Karpas-422 (cell line): Measurements from ENCODE around the gene TNNI3K. TPM values are rescaled to one million over a fixed set of nuclear protein-coding genes. Genes with fewer than 3 reads are reported as not detected.

ENCODE experiments used
- DNase-seq: peaks from one replicate; pipeline ENCODE4 v3.0.0-alpha.2; 2015
- H2AFZ ChIP-seq: fragments of 200-600 bp; sonication (generic); 2 replicates; pipeline ENCODE4 v1.6.1; 2014; ENCODE audit warnings: antibody characterized with exemption, low read length, mixed read lengths
- H3K27ac ChIP-seq: fragments of 200-600 bp; sonication (generic); 2 replicates; pipeline ENCODE4 v1.5.1; 2014; ENCODE audit warnings: mild to moderate bottlenecking, low read length, moderate library complexity
- H3K27me3 ChIP-seq: fragments of 200-600 bp; sonication (generic); 2 replicates; pipeline ENCODE4 v1.6.1; 2014; ENCODE audit warnings: low read length, mixed read lengths
- H3K36me3 ChIP-seq: fragments of 200-600 bp; sonication (generic); 2 replicates; pipeline ENCODE4 v1.6.1; 2014; ENCODE audit warnings: low read length, mixed read lengths; ENCODE audit not compliant: insufficient read depth
- H3K4me1 ChIP-seq: fragments of 200-600 bp; sonication (generic); 2 replicates; pipeline ENCODE4 v1.6.1; 2014; ENCODE audit warnings: mild to moderate bottlenecking, low read length, mixed read lengths
- H3K4me2 ChIP-seq: fragments of 200-600 bp; sonication (generic); 2 replicates; pipeline ENCODE4 v1.6.1; 2014; ENCODE audit warnings: low read length, low read depth, mild to moderate bottlenecking; ENCODE audit not compliant: poor library complexity, severe bottlenecking
- H3K4me3 ChIP-seq: fragments of 200-600 bp; sonication (generic); 2 replicates; pipeline ENCODE4 v1.5.1; 2014; ENCODE audit warnings: mild to moderate bottlenecking, antibody characterized with exemption, low read length, mixed read lengths
- H3K79me2 ChIP-seq: fragments of 200-600 bp; sonication (generic); 2 replicates; pipeline ENCODE4 v1.6.1; 2014; ENCODE audit warnings: mild to moderate bottlenecking, low read length, mixed read lengths
- H3K9ac ChIP-seq: fragments of 200-600 bp; sonication (generic); 2 replicates; pipeline ENCODE4 v1.6.0; 2014; ENCODE audit warnings: low read length
- H3K9me2 ChIP-seq: fragments of 200-600 bp; sonication (generic), shearing (Covaris generic); replicated peaks from 2 replicates; pipeline ENCODE4 v1.6.0; 2014; ENCODE audit warnings: mild to moderate bottlenecking, low read length, moderate library complexity; ENCODE audit not compliant: insufficient read depth
- H3K9me3 ChIP-seq: fragments of 300-700, 200-600 bp; sonication (generic); 2 replicates; pipeline ENCODE4 v1.6.1; 2014; ENCODE audit warnings: low read length, mixed read lengths
- H4K20me1 ChIP-seq: fragments of 200-600 bp; sonication (generic); 2 replicates; pipeline ENCODE4 v1.6.1; 2014; ENCODE audit warnings: mild to moderate bottlenecking, antibody characterized with exemption, low read length, low read depth; ENCODE audit not compliant: insufficient read depth
- total RNA-seq: library from RNA; depleted of rRNA; stranded (reverse); fragments of >200 nt; shearing (Covaris generic); gene quantifications from 2 replicates; pipeline ENCODE4 v1.2.3, GENCODE V29; 2014; ENCODE audit warnings: low replicate concordance

The TNNI3K gene
- total RNA-seq, 1 experiment from 2014 or later: 0.48 TPM

DNA sequence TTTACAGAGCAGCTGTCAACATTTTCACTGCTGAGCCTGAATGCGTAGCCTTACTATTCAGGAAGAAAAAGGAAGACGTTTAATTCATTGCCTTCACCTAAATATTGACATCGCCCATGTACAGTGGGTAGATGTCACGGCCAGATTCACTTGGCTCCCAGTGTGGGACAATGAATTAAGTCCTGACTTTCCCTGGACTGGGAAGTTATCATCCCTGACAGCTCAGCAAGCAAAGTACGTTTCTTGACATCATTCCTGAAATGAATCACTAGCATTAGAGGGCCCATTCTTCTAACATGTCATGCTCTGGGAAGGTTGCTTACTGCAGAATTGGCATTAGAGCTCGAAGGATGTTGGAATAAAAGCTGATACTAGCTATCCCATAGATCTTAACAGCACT, 239.4 kb downstream of the TNNI3K start:
- Histone ChIP-seq H3K4me2 (no peak overlapping the region), H3K79me2 (no peaks in the 10 kb centered on the region), H3K36me3 (no peaks in the 10 kb centered on the region), H3K9me3 (no peaks in the 10 kb centered on the region), H3K4me3 (no peak overlapping the region), H3K4me1 (no peaks in the 10 kb centered on the region), H3K27me3 (no peaks in the 10 kb centered on the region), H2AFZ (no peak overlapping the region), H4K20me1 (no peaks in the 10 kb centered on the region), H3K27ac (no peak overlapping the region), H3K9me2 (no peaks in the 10 kb centered on the region), H3K9ac (no peak overlapping the region)
- no peak for DNase-seq

DNA sequence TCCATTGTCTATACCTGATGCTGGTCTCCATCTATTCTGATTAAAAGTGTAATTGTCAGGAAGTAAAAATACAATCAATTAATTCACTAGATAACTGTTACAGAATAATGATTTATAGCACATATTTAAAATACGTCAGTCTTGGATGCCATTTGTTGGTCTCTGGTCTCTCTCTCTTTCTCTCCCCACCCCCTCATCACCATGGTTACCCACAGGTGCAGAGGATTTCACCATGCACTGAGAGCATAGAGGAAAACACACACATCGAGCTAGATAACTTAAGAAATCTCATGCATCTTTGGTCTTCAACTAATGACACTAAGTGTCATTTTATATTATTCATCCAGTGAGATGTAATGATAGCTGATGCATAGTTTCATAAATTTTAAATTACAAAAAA, 243.8 kb downstream of the TNNI3K start:
- Histone ChIP-seq H3K9ac (no peak overlapping the region), H3K27ac (no peak overlapping the region), H3K4me3 (no peak overlapping the region), H3K79me2 (no peaks in the 10 kb centered on the region), H3K27me3 (no peaks in the 10 kb centered on the region), H4K20me1 (no peaks in the 10 kb centered on the region), H3K4me2 (no peak overlapping the region), H3K36me3 (no peaks in the 10 kb centered on the region), H3K9me3 (no peaks in the 10 kb centered on the region), H3K4me1 (no peaks in the 10 kb centered on the region), H2AFZ (no peak overlapping the region), H3K9me2 (no peaks in the 10 kb centered on the region)
- DNase-seq: no peak

DNA sequence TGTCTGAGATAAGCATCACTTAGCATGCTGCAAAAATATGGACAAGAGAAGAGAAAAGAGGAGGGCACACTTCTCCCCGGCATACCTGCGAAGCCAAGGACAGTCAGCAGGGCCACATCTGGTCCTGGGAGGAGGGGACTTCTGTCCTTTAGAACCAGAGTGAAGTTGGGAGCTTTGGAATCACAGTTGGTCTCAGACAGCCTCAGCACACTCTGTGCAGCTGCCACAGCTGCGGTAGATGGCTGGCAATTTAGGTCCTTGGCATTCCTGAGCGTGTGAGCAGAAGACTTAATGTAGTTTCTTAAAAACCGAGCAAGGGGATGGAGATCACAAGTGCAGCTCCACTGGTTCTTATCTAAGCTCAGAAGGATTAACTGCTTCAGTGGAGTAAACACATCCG, 244.9 kb downstream of the TNNI3K start:
- H3K9me3 ChIP-seq: no peaks in the 10 kb centered on the region
- H3K36me3 ChIP-seq: no peaks in the 10 kb centered on the region

DNA sequence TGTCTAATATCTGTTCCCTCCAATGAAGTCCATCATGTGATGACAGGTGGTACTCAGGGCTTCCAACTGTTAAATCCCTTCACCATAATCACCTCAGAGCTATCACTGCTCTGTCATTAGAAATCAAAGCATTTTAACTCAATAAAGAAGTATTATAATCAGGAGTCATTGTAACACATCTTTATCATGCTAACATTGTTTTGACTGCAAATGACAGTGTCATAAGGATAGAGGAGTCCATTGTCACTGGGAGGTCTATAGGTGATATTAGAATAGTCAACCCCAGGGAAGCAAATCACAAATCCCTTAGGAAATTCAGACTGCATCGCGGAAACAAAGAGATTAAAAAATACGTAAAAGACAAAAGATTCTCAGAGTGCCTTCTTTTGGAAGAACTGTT, 246.4 kb downstream of the TNNI3K start:
- H3K9me2 ChIP-seq: no peaks in the 10 kb centered on the region
- no peaks in the 10 kb centered on the region for H3K9me3 ChIP-seq
- H3K79me2 ChIP-seq: no peaks in the 10 kb centered on the region
- no peaks in the 10 kb centered on the region for H4K20me1 ChIP-seq
- no peak overlapping the region for H3K9ac ChIP-seq
- H3K4me2 ChIP-seq: no peak overlapping the region
- H2AFZ ChIP-seq: no peak overlapping the region
- DNase-seq: no peak
- H3K27ac ChIP-seq: no peak overlapping the region
- no peaks in the 10 kb centered on the region for H3K36me3 ChIP-seq
- H3K4me3 ChIP-seq: no peak overlapping the region
- H3K4me1 ChIP-seq: no peaks in the 10 kb centered on the region
- H3K27me3 ChIP-seq: no peaks in the 10 kb centered on the region

More for the DNA sequence above, 244.9 kb downstream of the TNNI3K start:
- no peaks in the 10 kb centered on the region for H3K9me2 ChIP-seq
- H2AFZ ChIP-seq: no peak overlapping the region
- H3K27me3 ChIP-seq: no peaks in the 10 kb centered on the region
- no peak for DNase-seq
- H3K27ac ChIP-seq: no peak overlapping the region
- no peak overlapping the region for H3K9ac ChIP-seq
- no peak overlapping the region for H3K4me2 ChIP-seq
- H4K20me1 ChIP-seq: no peaks in the 10 kb centered on the region
- no peak overlapping the region for H3K4me3 ChIP-seq
- no peaks in the 10 kb centered on the region for H3K79me2 ChIP-seq
- H3K4me1 ChIP-seq: no peaks in the 10 kb centered on the region

DNA sequence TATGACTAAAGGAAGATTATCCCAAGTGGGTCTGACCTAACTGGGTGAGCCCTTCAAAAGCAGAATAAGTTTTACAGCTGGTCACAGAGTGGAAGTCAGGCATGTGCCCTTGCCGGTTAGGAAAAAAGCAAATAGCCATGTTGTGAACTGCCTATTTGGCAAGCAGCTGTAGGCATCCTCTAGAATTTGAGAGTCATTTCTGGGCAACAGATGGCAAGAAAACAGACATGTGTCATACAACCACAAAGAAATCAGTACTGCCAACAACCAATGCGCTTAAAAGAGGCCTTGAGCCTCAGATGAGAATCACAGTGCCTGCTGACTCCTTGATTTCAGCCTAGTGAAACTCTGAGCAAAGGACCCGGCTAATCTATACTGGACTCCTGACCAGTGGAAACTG, 250.4 kb downstream of the TNNI3K start:
- H3K4me1 ChIP-seq: peaks cover 6% of the 10 kb centered on the region
- H3K9ac ChIP-seq: no peak overlapping the region
- no peaks in the 10 kb centered on the region for H3K27me3 ChIP-seq
- H2AFZ ChIP-seq: no peak overlapping the region
- H4K20me1 ChIP-seq: no peaks in the 10 kb centered on the region
- H3K9me3 ChIP-seq: no peaks in the 10 kb centered on the region
- H3K4me3 ChIP-seq: no peak overlapping the region
- H3K36me3 ChIP-seq: no peaks in the 10 kb centered on the region
- H3K79me2 ChIP-seq: no peaks in the 10 kb centered on the region
- H3K9me2 ChIP-seq: no peaks in the 10 kb centered on the region
- no peak for DNase-seq
- no peak overlapping the region for H3K27ac ChIP-seq
- no peak overlapping the region for H3K4me2 ChIP-seq

DNA sequence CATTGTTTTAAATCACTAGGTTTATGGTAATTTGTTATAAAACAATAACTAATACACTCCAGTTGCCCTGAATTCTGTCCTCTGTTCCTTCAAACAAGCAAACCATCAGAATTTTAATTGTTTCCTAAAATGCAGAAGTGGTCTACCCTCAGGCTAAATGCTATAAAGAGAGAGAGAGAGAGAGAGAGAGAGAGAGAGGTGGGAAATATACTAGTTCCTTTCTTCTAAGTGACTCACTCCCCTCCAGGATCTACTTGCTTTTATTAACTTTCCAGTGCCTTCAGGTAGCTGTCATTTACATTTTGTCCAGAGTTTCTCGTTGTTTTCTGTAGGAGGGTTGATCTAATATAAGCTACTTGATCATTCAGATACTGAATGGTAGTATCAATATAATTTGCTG, 250.8 kb downstream of the TNNI3K start:
- DNase-seq: no peak
- Histone ChIP-seq H3K9ac (no peak overlapping the region), H3K79me2 (no peaks in the 10 kb centered on the region), H3K9me3 (no peaks in the 10 kb centered on the region), H4K20me1 (no peaks in the 10 kb centered on the region), H3K27me3 (no peaks in the 10 kb centered on the region), H3K4me1 (peaks cover 6% of the 10 kb centered on the region), H2AFZ (no peak overlapping the region), H3K9me2 (no peaks in the 10 kb centered on the region), H3K4me3 (no peak overlapping the region), H3K36me3 (no peaks in the 10 kb centered on the region), H3K4me2 (no peak overlapping the region), H3K27ac (no peak overlapping the region)

DNA sequence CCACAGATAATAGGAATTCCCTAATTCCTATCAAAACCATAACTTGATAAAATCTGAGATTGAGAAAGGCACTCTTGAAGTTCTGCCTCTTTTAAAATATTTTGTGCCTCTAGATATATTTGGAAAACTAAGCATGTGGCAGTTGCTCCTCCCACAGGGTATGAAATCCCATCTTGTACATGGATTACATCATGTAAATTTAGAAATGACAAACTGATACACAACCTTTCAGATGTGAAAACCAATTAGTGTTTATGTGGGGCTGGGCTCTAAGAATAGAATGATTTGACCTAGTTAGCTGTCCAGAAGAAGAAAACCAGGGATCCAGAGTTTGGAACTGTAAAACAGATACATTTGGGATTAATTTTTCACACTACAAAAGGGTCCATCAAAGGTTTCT, 261.5 kb downstream of the TNNI3K start:
- no peaks in the 10 kb centered on the region for H3K9me3 ChIP-seq
- no peak for DNase-seq
- H3K4me3 ChIP-seq: no peak overlapping the region
- no peaks in the 10 kb centered on the region for H4K20me1 ChIP-seq
- H3K27ac ChIP-seq: no peak overlapping the region
- H3K36me3 ChIP-seq: no peaks in the 10 kb centered on the region
- H2AFZ ChIP-seq: no peak overlapping the region
- H3K79me2 ChIP-seq: no peaks in the 10 kb centered on the region
- no peaks in the 10 kb centered on the region for H3K4me1 ChIP-seq
- H3K9me2 ChIP-seq: no peaks in the 10 kb centered on the region
- H3K9ac ChIP-seq: no peak overlapping the region
- H3K27me3 ChIP-seq: no peaks in the 10 kb centered on the region
- H3K4me2 ChIP-seq: no peak overlapping the region

DNA sequence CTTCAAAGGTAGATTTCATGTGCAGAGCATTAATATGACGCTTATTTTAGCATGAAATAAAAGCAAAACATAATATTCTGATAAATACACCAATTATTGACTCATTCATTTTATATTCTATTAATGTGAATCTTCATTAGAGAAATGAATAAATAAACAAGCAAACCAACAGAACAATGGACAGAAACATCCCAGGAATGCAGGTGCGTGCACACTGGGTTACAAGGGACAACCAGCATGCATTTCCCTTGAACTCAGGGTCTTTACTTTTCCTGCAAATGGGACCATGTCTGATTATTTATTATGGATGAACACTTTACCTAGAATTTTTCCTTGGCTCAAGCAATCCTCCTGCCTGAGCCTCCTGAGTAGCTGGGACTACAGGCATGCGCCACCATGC, 263.7 kb downstream of the TNNI3K start:
- H4K20me1 ChIP-seq: no peaks in the 10 kb centered on the region
- H3K27me3 ChIP-seq: no peaks in the 10 kb centered on the region
- no peak overlapping the region for H3K9ac ChIP-seq
- no peak overlapping the region for H3K4me3 ChIP-seq
- no peak for DNase-seq
- no peak overlapping the region for H3K27ac ChIP-seq
- H3K9me2 ChIP-seq: no peaks in the 10 kb centered on the region
- peaks cover 1% of the 10 kb centered on the region for H3K4me1 ChIP-seq
- H3K4me2 ChIP-seq: no peak overlapping the region
- H3K36me3 ChIP-seq: no peaks in the 10 kb centered on the region
- no peak overlapping the region for H2AFZ ChIP-seq
- H3K9me3 ChIP-seq: no peaks in the 10 kb centered on the region
- no peaks in the 10 kb centered on the region for H3K79me2 ChIP-seq

DNA sequence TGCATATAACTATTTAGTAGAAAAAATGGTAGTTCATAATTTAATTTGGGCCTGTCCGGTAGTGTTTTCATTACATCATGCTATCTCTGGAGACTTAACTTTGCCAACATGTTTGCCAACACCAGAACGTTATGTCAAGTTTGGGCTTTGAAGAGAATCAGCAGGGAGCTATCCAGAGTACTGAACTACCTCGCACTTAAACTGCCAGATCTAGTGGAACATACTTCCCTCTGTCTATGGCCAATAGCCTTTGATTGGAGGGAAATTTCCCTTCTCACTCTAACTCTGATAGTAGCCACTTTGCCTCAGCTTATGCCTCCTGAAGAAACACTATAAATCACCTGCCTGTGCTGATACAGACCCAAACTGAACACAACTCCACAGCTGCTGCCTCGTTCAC, 267.2 kb downstream of the TNNI3K start:
- Histone ChIP-seq H3K27ac (no peak overlapping the region), H3K9me2 (no peaks in the 10 kb centered on the region), H3K79me2 (no peaks in the 10 kb centered on the region), H3K4me2 (no peak overlapping the region), H3K9ac (no peak overlapping the region), H3K4me3 (no peak overlapping the region), H3K36me3 (no peaks in the 10 kb centered on the region), H3K27me3 (no peaks in the 10 kb centered on the region), H4K20me1 (no peaks in the 10 kb centered on the region), H3K4me1 (peaks cover 30% of the 10 kb centered on the region), H2AFZ (no peak overlapping the region), H3K9me3 (no peaks in the 10 kb centered on the region)
- peak; percentile 76 for DNase-seq
